Sigmoid colon (tissue), 7 donors: ENCODE measurements around the gene DPH3. TPM values are rescaled to one million over a fixed set of nuclear protein-coding genes. Genes with fewer than 3 reads are reported as not detected.
A peak's percentile ranks its signal among the peaks of the same experiment; 100 is the strongest.

Experiments used
- DNase-seq: peaks from one replicate; pipeline ENCODE4 v3.0.0-alpha.2; 2019
- H3K27ac ChIP-seq, 4 donors: fragments of 200-600 bp; sonication (generic); one replicate each; pipeline ENCODE4 v1.5.1; 2016 to 2019; ENCODE audit warnings: mild to moderate bottlenecking in 1 of 4
- H3K27me3 ChIP-seq, 3 donors: fragments of 200-600 bp; sonication (generic); one replicate each; pipeline ENCODE4 v1.5.1; 2019; ENCODE audit warnings: mild to moderate bottlenecking in 1 of 3
- H3K36me3 ChIP-seq, 4 donors: fragments of 200-600 bp; sonication (generic); one replicate each; pipeline ENCODE4 v1.5.1; 2016 to 2019
- H3K4me1 ChIP-seq, 4 donors: fragments of 200-600 bp; sonication (generic); one replicate each; pipeline ENCODE4 v1.5.1; 2017 to 2019
- H3K4me3 ChIP-seq, 4 donors: fragments of 200-600 bp; sonication (generic); one replicate each; pipeline ENCODE4 v1.5.1; 2017 to 2019; ENCODE audit warnings: mild to moderate bottlenecking in 2 of 4, moderate library complexity in 1 of 4
- H3K9me3 ChIP-seq, 4 donors: fragments of 200-600 bp in 3 of 4; sonication (generic) in 3 of 4; one replicate each; pipeline versions ENCODE4 v1.5.1 to v1.6.1; 2013 to 2019
- CTCF ChIP-seq, 4 experiments: fragments of 450-650 bp in 3 of 4; fragments of 200-600 bp in 1 of 4; IDR thresholded peaks; one replicate each; pipeline ENCODE4 v1.5.1; 2016 to 2019; ENCODE audit warnings: antibody characterized with exemption in 4 of 4, mild to moderate bottlenecking in 3 of 4, moderate library complexity in 2 of 4
- EP300 ChIP-seq, 4 donors: sonication (generic); formaldehyde crosslinking; IDR thresholded peaks; one replicate each; pipeline ENCODE4 v1.6.1; 2017; ENCODE audit warnings: antibody characterized with exemption in 4 of 4
- POLR2A ChIP-seq, 2 donors: fragments of 450-650 bp; IDR thresholded peaks; one replicate each; pipeline ENCODE4 v1.6.1; 2016; ENCODE audit warnings: antibody characterized with exemption in 2 of 2, mild to moderate bottlenecking in 2 of 2, moderate library complexity in 2 of 2
- POLR2AphosphoS5 ChIP-seq, 4 donors: sonication (generic); formaldehyde crosslinking; IDR thresholded peaks; one replicate each; pipeline ENCODE4 v1.6.1; 2017; ENCODE audit warnings: antibody characterized with exemption in 4 of 4
- WGBS, 2 donors: extraction: QIAGEN DNeasy Blood & Tissue Kit; methylation state at CpG; one replicate each; pipeline ENCODE4 v1.1.7; 2013; 5-methylcytosine and 5-hydroxymethylcytosine counted together
- intact Hi-C: fragments of 100-400 bp; cut with DNase I; formaldehyde crosslinking; loops from one replicate; pipeline ENCODE4 v1.15.1; 2023
- polyA plus RNA-seq, 3 donors: library from polyadenylated mRNA; stranded (reverse); fragments of 200-250 nt; gene quantifications; one replicate each; pipeline ENCODE4 v1.2.3, GENCODE V29; 2013
- total RNA-seq, 4 donors: library from RNA; depleted of rRNA; stranded (reverse); fragments of >200 nt; gene quantifications; one replicate each; pipeline ENCODE4 v1.1.0, GENCODE V29; 2016
- donor health status: healthy with polysubstance abuse.
- donor health status: Bipolar disorder and iron deficiency.
- donor health status: healthy.

Gene DPH3
- total and polyA plus RNA-seq, 7 donors, result 14.6 to 30.1 (median 24.3) TPM

GRCh38 chr3:16251316-16252085 is 13.2 kb downstream of the DPH3 start:
- no peaks in the 10 kb centered on the region for H3K36me3 ChIP-seq
- H3K4me3 ChIP-seq, result no peak overlapping the region
- no peak overlapping the region for H3K27ac ChIP-seq
- no peaks in the 10 kb centered on the region for H3K9me3 ChIP-seq
- intact Hi-C loops, result no loop called here
- H3K4me1 ChIP-seq, result peaks cover 0 to 6% (median 0%) of the 10 kb centered on the region in 4 donors
- TF ChIP-seq EP300 (IDR thresholded peaks at IDR 0.05) (no peak), POLR2AphosphoS5 (IDR thresholded peaks at IDR 0.05) (no peak), CTCF (IDR thresholded peaks at IDR 0.05) (no peak), POLR2A (IDR thresholded peaks at IDR 0.05) (no peak)
- H3K27me3 ChIP-seq, result no peaks in the 10 kb centered on the region
- no peak for DNase-seq
- WGBS, 2 donors, result 77 to 87% methylated on average over 9 of the region's 9 CpGs

- intact Hi-C loops, result loop anchor here (5.0 kb wide), 1 partner anchor 433 kb away; no protein-coding TSS in a partner anchor
- H3K36me3 ChIP-seq, result no peaks in the 10 kb centered on the region
- H3K4me3 ChIP-seq, result no peak overlapping the region
- no peaks in the 10 kb centered on the region for H3K9me3 ChIP-seq
- no peaks in the 10 kb centered on the region for H3K27me3 ChIP-seq
- TF ChIP-seq POLR2AphosphoS5 (IDR thresholded peaks at IDR 0.05), result no peak
- no peak for TF ChIP-seq CTCF (IDR thresholded peaks at IDR 0.05)
- no peak for TF ChIP-seq POLR2A (IDR thresholded peaks at IDR 0.05)
- no peak for TF ChIP-seq EP300 (IDR thresholded peaks at IDR 0.05)
- H3K4me1 ChIP-seq, result peaks cover 0 to 10% (median 0%) of the 10 kb centered on the region in 4 donors
- no peak overlapping the region for H3K27ac ChIP-seq
- 81 to 82% methylated on average over 3 of the region's 3 CpGs for WGBS, 2 donors
- DNase-seq, result no peak
These were observed 14.9 kb downstream of the DPH3 start for GRCh38 chr3:16249886-16250285.

GRCh38 chr3:16249336-16249735 is 15.4 kb downstream of the DPH3 start:
- H3K27me3 ChIP-seq, result no peaks in the 10 kb centered on the region
- H3K4me1 ChIP-seq, result peaks cover 0 to 16% (median 2%) of the 10 kb centered on the region in 4 donors
- intact Hi-C loops, result loop anchor here (5.0 kb wide), 1 partner anchor 432 kb away; no protein-coding TSS in a partner anchor
- H3K4me3 ChIP-seq, result no peak overlapping the region
- no peaks in the 10 kb centered on the region for H3K36me3 ChIP-seq
- H3K9me3 ChIP-seq, result no peaks in the 10 kb centered on the region
- H3K27ac ChIP-seq, result no peak overlapping the region
- 48 to 59% methylated on average over 3 of the region's 3 CpGs for WGBS, 2 donors
- no peak for DNase-seq
- TF ChIP-seq POLR2AphosphoS5 (IDR thresholded peaks at IDR 0.05) (no peak), EP300 (IDR thresholded peaks at IDR 0.05) (no peak), POLR2A (IDR thresholded peaks at IDR 0.05) (no peak), CTCF (IDR thresholded peaks at IDR 0.05) (no peak)

GRCh38 chr3:16248556-16248955 is 16.2 kb downstream of the DPH3 start:
- intact Hi-C loops, result loop anchor here (5.0 kb wide), 1 partner anchor 431 kb away; no protein-coding TSS in a partner anchor
- H3K4me1 ChIP-seq, result peaks cover 0 to 19% (median 4%) of the 10 kb centered on the region in 4 donors
- no peak overlapping the region for H3K4me3 ChIP-seq
- H3K27me3 ChIP-seq, result no peaks in the 10 kb centered on the region
- no peak for DNase-seq
- no peaks in the 10 kb centered on the region for H3K9me3 ChIP-seq
- no peak for TF ChIP-seq POLR2A (IDR thresholded peaks at IDR 0.05)
- no peak overlapping the region for H3K27ac ChIP-seq
- WGBS, 2 donors, result 83 to 90% methylated on average over 5 of the region's 5 CpGs
- H3K36me3 ChIP-seq, result no peaks in the 10 kb centered on the region

- Histone ChIP-seq H3K27me3 (no peaks in the 10 kb centered on the region), H3K9me3 (no peaks in the 10 kb centered on the region), H3K4me1 (peaks cover 0 to 19% (median 4%) of the 10 kb centered on the region in 4 donors), H3K4me3 (no peak overlapping the region), H3K27ac (no peak overlapping the region), H3K36me3 (no peaks in the 10 kb centered on the region)
- 24 to 30% methylated on average over 17 of the region's 17 CpGs for WGBS, 2 donors
- intact Hi-C loops, result loop anchor here (1.0 to 5.0 kb wide), 3 partner anchors 71 to 430 kb away; no protein-coding TSS in a partner anchor
- TF ChIP-seq POLR2A (IDR thresholded peaks at IDR 0.05), result no peak
- peak; percentile 78 to 96 (median 82) for TF ChIP-seq CTCF (IDR thresholded peaks at IDR 0.05)
- DNase-seq, result peak; percentile 87
These were observed 17.3 kb downstream of the DPH3 start for GRCh38 chr3:16247282-16248061.
